ENCODE data around the gene ZWILCH. TPM values are rescaled to one million over a fixed set of nuclear protein-coding genes. Genes with fewer than 3 reads are reported as not detected.

The ZWILCH gene
- total RNA-seq, 4 donors from 2014 or later, result 2.4 to 26.1 (median 7.0) TPM

GRCh38 chr15:66566963-66567531, 61.9 kb downstream of the ZWILCH start:
- Histone ChIP-seq H3K27me3 (no peaks in the 10 kb centered on the region), H3K4me1 (no peaks in the 10 kb centered on the region), H3K27ac (no peak overlapping the region), H3K4me3 (no peak overlapping the region), H3K36me3 (no peaks in the 10 kb centered on the region), H3K9me3 (no peaks in the 10 kb centered on the region)
- DNase-seq, result peak; percentile 43 to 46
- peak; percentile 45 to 60 (median 48) for TF ChIP-seq CTCF (IDR thresholded peaks at IDR 0.05)
- TF ChIP-seq POLR2A (IDR thresholded peaks at IDR 0.05), result no peak
- intact Hi-C loops (cut with DNase I; ENCODE audit: low total_unique reads), result no loop called here

- no peaks in the 10 kb centered on the region for H3K4me1 ChIP-seq
- no peak for DNase-seq
- H3K27ac ChIP-seq, result no peak overlapping the region
- H3K36me3 ChIP-seq, result no peaks in the 10 kb centered on the region
- TF ChIP-seq POLR2A (IDR thresholded peaks at IDR 0.05) (no peak), CTCF (IDR thresholded peaks at IDR 0.05) (no peak)
- intact Hi-C loops (cut with DNase I; ENCODE audit: low total_unique reads), result no loop called here
- no peak overlapping the region for H3K4me3 ChIP-seq
- no peaks in the 10 kb centered on the region for H3K27me3 ChIP-seq
- H3K9me3 ChIP-seq, result no peaks in the 10 kb centered on the region
Measured at GRCh38 chr15:66567897-66568296, 62.8 kb downstream of the ZWILCH start.

DNA sequence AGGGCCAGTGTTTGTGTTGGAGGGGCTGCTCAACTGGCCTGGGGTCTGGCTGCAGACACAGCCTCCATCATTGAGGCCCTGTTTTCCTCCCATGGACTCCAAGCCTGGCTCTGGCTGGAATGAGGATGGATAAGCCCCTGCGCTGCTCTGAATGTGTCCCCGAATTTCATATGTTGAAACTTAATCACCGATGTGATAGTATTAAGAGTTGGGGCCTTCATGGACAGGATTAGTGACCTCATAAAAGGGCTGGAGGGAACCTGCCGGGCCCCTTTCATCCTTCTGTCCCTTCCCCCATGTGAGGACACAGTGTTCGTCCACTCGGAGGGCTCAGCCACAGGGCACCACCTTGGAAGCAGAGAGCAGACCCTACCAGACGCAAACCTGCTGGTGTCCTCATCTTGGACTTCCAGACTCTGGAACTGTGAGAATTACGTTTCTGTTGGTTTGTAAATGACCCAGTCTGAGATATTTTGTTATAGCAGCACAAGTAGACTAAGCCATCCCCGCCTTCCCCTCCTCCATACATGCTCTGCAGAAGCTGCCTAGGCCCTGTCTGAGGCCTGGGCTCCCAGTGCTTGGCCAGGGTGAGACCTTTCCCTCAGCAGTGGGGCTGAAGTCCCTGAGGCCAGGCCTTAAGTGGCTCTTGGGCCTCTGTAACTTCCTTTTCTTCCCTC, 64.5 kb downstream of the ZWILCH start:
- no peak for TF ChIP-seq CTCF (IDR thresholded peaks at IDR 0.05)
- TF ChIP-seq POLR2A (IDR thresholded peaks at IDR 0.05), result no peak
- Histone ChIP-seq H3K27me3 (no peaks in the 10 kb centered on the region), H3K9me3 (no peaks in the 10 kb centered on the region), H3K27ac (no peak overlapping the region), H3K4me3 (no peak overlapping the region), H3K4me1 (no peaks in the 10 kb centered on the region), H3K36me3 (no peaks in the 10 kb centered on the region)
- no peak for DNase-seq
- intact Hi-C loops (cut with DNase I; ENCODE audit: low total_unique reads), result no loop called here

- Histone ChIP-seq H3K27me3 (no peaks in the 10 kb centered on the region), H3K27ac (no peak overlapping the region), H3K4me1 (no peaks in the 10 kb centered on the region), H3K36me3 (no peaks in the 10 kb centered on the region), H3K4me3 (no peak overlapping the region), H3K9me3 (no peaks in the 10 kb centered on the region)
- intact Hi-C loops (cut with DNase I; ENCODE audit: low total_unique reads), result no loop called here
- TF ChIP-seq CTCF (IDR thresholded peaks at IDR 0.05), result no peak
- no peak for TF ChIP-seq POLR2A (IDR thresholded peaks at IDR 0.05)
- DNase-seq, result no peak
Measured at GRCh38 chr15:66570327-66570726, 65.2 kb downstream of the ZWILCH start.

- Histone ChIP-seq H3K36me3 (no peaks in the 10 kb centered on the region), H3K27me3 (no peaks in the 10 kb centered on the region), H3K4me3 (no peak overlapping the region), H3K9me3 (no peaks in the 10 kb centered on the region), H3K27ac (no peak overlapping the region), H3K4me1 (no peaks in the 10 kb centered on the region)
- TF ChIP-seq POLR2A (IDR thresholded peaks at IDR 0.05), result no peak
- TF ChIP-seq CTCF (IDR thresholded peaks at IDR 0.05), result no peak
- no peak for DNase-seq
- intact Hi-C loops (cut with DNase I; ENCODE audit: low total_unique reads), result no loop called here
Measured at GRCh38 chr15:66570842-66571478, 65.8 kb downstream of the ZWILCH start.
